ENCODE measurements around the gene TRIM44.

- TF ChIP-seq CTCF (optimal IDR thresholded peaks at IDR 0.05 in 1 of 3, IDR thresholded peaks at IDR 0.05 in 1 of 3, conservative IDR thresholded peaks at IDR 0.05 in 1 of 3; ENCODE audit: extremely low read depth in 1 of 3, insufficient read depth in 2 of 3, low read length in 3 of 3): no peak
- TF ChIP-seq EZH2 (IDR thresholded peaks at IDR 0.05; ENCODE audit: low read length): no peak
Measured at GRCh38 chr11:35663408-35663702, 780 bp downstream of the TRIM44 start.
